Loucy (cell line): Measurements from ENCODE around the gene CDC42BPB.

Experiments
- H2AFZ ChIP-seq: fragments of 200-600 bp; sonication (generic); 2 replicates; pipeline ENCODE4 v1.6.0; 2016; ENCODE audit warnings: antibody characterized with exemption, mild to moderate bottlenecking, low read length, moderate library complexity
- H3F3A ChIP-seq: fragments of 200-600 bp; 2 replicates; pipeline ENCODE4 v1.6.0; 2016; ENCODE audit warnings: antibody characterized with exemption, low read depth, mild to moderate bottlenecking
- H3K27me3 ChIP-seq: fragments of 200-600 bp; sonication (generic); 2 replicates; pipeline ENCODE4 v1.6.1; 2014; ENCODE audit warnings: low read length, mild to moderate bottlenecking; ENCODE audit not compliant: insufficient read depth, poor library complexity, severe bottlenecking
- H3K36me3 ChIP-seq: fragments of 200-600 bp; sonication (generic); 2 replicates; pipeline ENCODE4 v1.6.1; 2016; ENCODE audit warnings: low read length; ENCODE audit not compliant: insufficient read depth
- H3K4me1 ChIP-seq: fragments of 200-600 bp; sonication (generic); 2 replicates; pipeline ENCODE4 v1.5.1; 2014; ENCODE audit warnings: low read length, mild to moderate bottlenecking; ENCODE audit not compliant: insufficient read depth, poor library complexity, severe bottlenecking
- H3K4me2 ChIP-seq: fragments of 200-600 bp; sonication (generic); 2 replicates; pipeline ENCODE4 v1.6.0; 2014; ENCODE audit warnings: antibody characterized with exemption, low read length, low read depth, mild to moderate bottlenecking; ENCODE audit not compliant: poor library complexity, severe bottlenecking
- H3K4me3 ChIP-seq: fragments of 200-600 bp; sonication (generic); 2 replicates; pipeline ENCODE4 v1.5.1; 2014; ENCODE audit warnings: low read length, mild to moderate bottlenecking, mixed read lengths; ENCODE audit not compliant: poor library complexity, severe bottlenecking
- H3K79me2 ChIP-seq: fragments of 200-600 bp; sonication (generic); 2 replicates; pipeline ENCODE4 v1.6.1; 2014; ENCODE audit warnings: low read length; ENCODE audit not compliant: insufficient read depth
- H3K9ac ChIP-seq: fragments of 200-600 bp; sonication (generic); 2 replicates; pipeline ENCODE4 v1.6.0; 2014; ENCODE audit warnings: mild to moderate bottlenecking, low read depth, low read length, moderate library complexity; ENCODE audit not compliant: poor library complexity, severe bottlenecking
- H3K9me2 ChIP-seq: fragments of 200-600 bp; sonication (generic); replicated peaks from 2 replicates; pipeline ENCODE4 v1.6.1; 2016; ENCODE audit warnings: low read depth, low read length, mixed read lengths
- H3K9me3 ChIP-seq: fragments of 200-600 bp; sonication (generic); 2 replicates; pipeline ENCODE4 v1.6.1; 2014; ENCODE audit warnings: mild to moderate bottlenecking, antibody characterized with exemption, low read length, low read depth; ENCODE audit not compliant: insufficient read depth
- H4K20me1 ChIP-seq: fragments of 200-600 bp; sonication (generic); 2 replicates; pipeline ENCODE4 v1.6.0; 2014; ENCODE audit warnings: antibody characterized with exemption, low read length, mild to moderate bottlenecking; ENCODE audit not compliant: insufficient read depth, poor library complexity, severe bottlenecking
- CTCF ChIP-seq: fragments of 200-600 bp; sonication (generic); conservative IDR thresholded peaks from 2 replicates; pipeline ENCODE4 v1.5.1; 2014; ENCODE audit warnings: mild to moderate bottlenecking, antibody characterized with exemption, low read length
- EZH2phosphoT487 ChIP-seq: fragments of 200-600 bp; IDR thresholded peaks from 2 replicates; pipeline ENCODE4 v1.6.1; 2018; ENCODE audit warnings: antibody characterized with exemption, mild to moderate bottlenecking, moderate library complexity, borderline replicate concordance

The CDC42BPB gene

GRCh38 chr14:102955636-102956408 lies 101.5 kb downstream of the CDC42BPB start:
- TF ChIP-seq CTCF (no peak), EZH2phosphoT487 (no peak)
- Histone ChIP-seq H2AFZ (no peak overlapping the region), H3K9ac (no peak overlapping the region), H3K4me3 (no peak overlapping the region), H3K9me2 (no peaks in the 10 kb centered on the region), H3K9me3 (no peaks in the 10 kb centered on the region), H4K20me1 (no peaks in the 10 kb centered on the region), H3K27me3 (no peaks in the 10 kb centered on the region), H3K4me2 (no peak overlapping the region), H3K36me3 (no peaks in the 10 kb centered on the region), H3K79me2 (no peaks in the 10 kb centered on the region), H3F3A (no peaks in the 10 kb centered on the region), H3K4me1 (no peaks in the 10 kb centered on the region)

DNA sequence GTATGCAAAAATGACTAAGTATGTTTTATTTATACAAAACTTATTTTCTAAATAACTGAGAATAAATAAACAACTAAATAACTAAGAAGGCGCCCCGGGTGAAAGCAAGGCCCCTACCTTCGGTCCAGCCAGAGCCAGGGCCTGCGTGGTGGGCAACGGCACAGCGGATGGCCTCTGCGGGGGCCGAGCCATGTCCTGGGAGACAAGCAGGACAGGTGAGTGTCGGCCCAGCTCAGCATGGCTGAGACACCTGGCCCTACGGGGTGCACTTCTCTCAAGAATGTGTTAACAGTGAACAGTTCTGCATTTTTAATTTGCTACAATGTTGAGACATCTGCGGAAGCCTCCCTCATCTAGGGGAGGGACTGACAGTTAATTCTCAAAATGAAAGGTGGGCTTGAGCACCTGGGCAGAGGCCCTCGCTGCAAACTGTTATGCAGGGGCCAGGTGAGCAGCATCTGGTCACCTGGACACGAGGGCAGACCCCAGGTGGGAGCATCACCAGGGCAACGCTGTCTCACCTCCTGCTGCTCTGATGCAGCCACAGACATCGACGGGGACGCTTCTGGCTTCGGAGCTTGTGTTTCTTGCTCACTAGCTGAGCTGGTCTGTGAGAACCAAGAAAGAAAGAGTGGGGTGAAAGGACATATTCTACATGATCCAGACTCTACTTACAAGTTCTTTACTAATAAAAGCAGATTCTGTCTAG lies 103.1 kb downstream of the CDC42BPB start:
- no peaks in the 10 kb centered on the region for H4K20me1 ChIP-seq
- no peak overlapping the region for H3K9ac ChIP-seq
- no peaks in the 10 kb centered on the region for H3K9me3 ChIP-seq
- H2AFZ ChIP-seq, result no peak overlapping the region
- peaks cover 2% of the 10 kb centered on the region for H3K4me1 ChIP-seq
- no peak overlapping the region for H3K4me2 ChIP-seq
- H3K9me2 ChIP-seq, result no peaks in the 10 kb centered on the region
- no peaks in the 10 kb centered on the region for H3K27me3 ChIP-seq
- TF ChIP-seq EZH2phosphoT487, result no peak
- no peak for TF ChIP-seq CTCF
- H3K79me2 ChIP-seq, result no peaks in the 10 kb centered on the region
- H3K36me3 ChIP-seq, result no peaks in the 10 kb centered on the region
- H3F3A ChIP-seq, result no peaks in the 10 kb centered on the region
- H3K4me3 ChIP-seq, result no peak overlapping the region

DNA sequence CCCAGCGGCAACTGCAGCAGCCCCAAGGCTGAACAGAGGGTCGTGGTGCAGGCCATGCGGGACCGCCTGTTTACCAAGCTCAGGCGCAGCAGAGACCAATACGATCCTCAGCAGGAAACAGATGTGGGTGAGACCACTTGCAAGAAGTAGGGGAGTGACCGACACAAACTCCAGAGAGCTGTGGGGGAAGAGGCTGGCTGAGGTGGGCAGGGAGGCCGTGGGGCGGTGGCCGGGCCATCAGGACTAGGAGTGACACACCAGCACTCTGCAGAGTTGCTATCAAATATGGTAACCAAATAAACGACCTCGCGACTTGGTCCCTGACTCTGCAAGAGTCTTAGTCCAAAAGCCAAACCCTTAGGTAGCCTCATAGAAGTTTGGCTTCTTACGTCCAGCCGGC lies 104.2 kb downstream of the CDC42BPB start:
- Histone ChIP-seq H3K4me3 (no peak overlapping the region), H3K9me3 (no peaks in the 10 kb centered on the region), H3K9ac (no peak overlapping the region), H3K79me2 (no peaks in the 10 kb centered on the region), H4K20me1 (no peaks in the 10 kb centered on the region), H3F3A (no peaks in the 10 kb centered on the region), H3K4me1 (peaks cover 8% of the 10 kb centered on the region), H3K36me3 (no peaks in the 10 kb centered on the region), H2AFZ (no peak overlapping the region), H3K9me2 (no peaks in the 10 kb centered on the region), H3K4me2 (no peak overlapping the region), H3K27me3 (no peaks in the 10 kb centered on the region)
- no peak for TF ChIP-seq EZH2phosphoT487
- no peak for TF ChIP-seq CTCF
